HG03439 (cell line): Measurements from ENCODE around the gene B4GALNT3.

Experiments
- ATAC-seq: cut with Tn5 transposase; IDR thresholded peaks from one replicate; pipeline ENCODE4 v1.9.1; 2021; ENCODE audit warnings: mild to moderate bottlenecking, moderate library complexity; ENCODE audit not compliant: unreplicated experiment

B4GALNT3 gene

GRCh38 chr12:466762-467161 lies 7.0 kb downstream of the B4GALNT3 start:
- no peak for ATAC-seq

- no peak for ATAC-seq
Observed at GRCh38 chr12:467591-467990, 7.9 kb downstream of the B4GALNT3 start.

GRCh38 chr12:468671-469389 lies 9.1 kb downstream of the B4GALNT3 start:
- no peak for ATAC-seq

GRCh38 chr12:470133-470532 lies 10.4 kb downstream of the B4GALNT3 start:
- no peak for ATAC-seq

GRCh38 chr12:473198-473597 lies 13.5 kb downstream of the B4GALNT3 start:
- ATAC-seq, result no peak

GRCh38 chr12:473863-474577 lies 14.3 kb downstream of the B4GALNT3 start:
- ATAC-seq, result no peak

- ATAC-seq, result no peak
Observed at GRCh38 chr12:475286-475685, 15.5 kb downstream of the B4GALNT3 start.

- no peak for ATAC-seq
Observed at GRCh38 chr12:479161-479560, 19.4 kb downstream of the B4GALNT3 start.

- ATAC-seq, result no peak
Observed at GRCh38 chr12:480831-481816, 21.4 kb downstream of the B4GALNT3 start.

- no peak for ATAC-seq
Observed at GRCh38 chr12:482061-482460, 22.3 kb downstream of the B4GALNT3 start.

- ATAC-seq, result no peak
Observed at GRCh38 chr12:484096-484495, 24.4 kb downstream of the B4GALNT3 start.

- no peak for ATAC-seq
Observed at GRCh38 chr12:490260-490659, 30.5 kb downstream of the B4GALNT3 start.

GRCh38 chr12:495466-495865 lies 35.7 kb downstream of the B4GALNT3 start:
- no peak for ATAC-seq

GRCh38 chr12:496736-497135 lies 37.0 kb downstream of the B4GALNT3 start:
- no peak for ATAC-seq

GRCh38 chr12:497501-498160 lies 37.9 kb downstream of the B4GALNT3 start:
- no peak for ATAC-seq

- no peak for ATAC-seq
Observed at GRCh38 chr12:499837-500458, 40.2 kb downstream of the B4GALNT3 start.

GRCh38 chr12:501722-502447 lies 42.1 kb downstream of the B4GALNT3 start:
- no peak for ATAC-seq

GRCh38 chr12:503111-503761 lies 43.5 kb downstream of the B4GALNT3 start:
- no peak for ATAC-seq

- ATAC-seq, result no peak
Observed at GRCh38 chr12:505221-505620, 45.5 kb downstream of the B4GALNT3 start.
